Activated CD8-positive, alpha-beta memory T cell treated with anti-CD3 and anti-CD28 coated beads, Interleukin-2, amount 50 U/mL, for 1 hour (primary cell): Measurements from ENCODE around the gene NSL1.

Experiments
- DNase-seq: peaks from one replicate; pipeline ENCODE4 v3.0.0-alpha.2; 2020; ENCODE audit errors: extremely low read depth

Gene NSL1

GRCh38 chr1:212685429-212685828, 106.1 kb downstream of the NSL1 start:
- DNase-seq = no peak

GRCh38 chr1:212684521-212685090, 107.0 kb downstream of the NSL1 start:
- no peak for DNase-seq

GRCh38 chr1:212684076-212684475, 107.5 kb downstream of the NSL1 start:
- no peak for DNase-seq

- DNase-seq = no peak
These were observed 108.2 kb downstream of the NSL1 start for GRCh38 chr1:212683357-212683722.

- no peak for DNase-seq
These were observed 110.7 kb downstream of the NSL1 start for GRCh38 chr1:212680680-212681389.

GRCh38 chr1:212678456-212679410, 112.8 kb downstream of the NSL1 start:
- DNase-seq = no peak

- DNase-seq = no peak
These were observed 114.0 kb downstream of the NSL1 start for GRCh38 chr1:212677573-212677972.

- DNase-seq = no peak
These were observed 114.4 kb downstream of the NSL1 start for GRCh38 chr1:212677136-212677535.
